HG03469 (cell line): ENCODE data around the gene HTR1B.
A peak's percentile ranks its signal among the peaks of the same experiment; 100 is the strongest.

Experiments
- ATAC-seq: cut with Tn5 transposase; IDR thresholded peaks from one replicate; pipeline ENCODE4 v1.9.1; 2021; ENCODE audit warnings: mild to moderate bottlenecking, moderate library complexity, moderate number of reproducible peaks; ENCODE audit not compliant: unreplicated experiment

HTR1B gene, protein sequence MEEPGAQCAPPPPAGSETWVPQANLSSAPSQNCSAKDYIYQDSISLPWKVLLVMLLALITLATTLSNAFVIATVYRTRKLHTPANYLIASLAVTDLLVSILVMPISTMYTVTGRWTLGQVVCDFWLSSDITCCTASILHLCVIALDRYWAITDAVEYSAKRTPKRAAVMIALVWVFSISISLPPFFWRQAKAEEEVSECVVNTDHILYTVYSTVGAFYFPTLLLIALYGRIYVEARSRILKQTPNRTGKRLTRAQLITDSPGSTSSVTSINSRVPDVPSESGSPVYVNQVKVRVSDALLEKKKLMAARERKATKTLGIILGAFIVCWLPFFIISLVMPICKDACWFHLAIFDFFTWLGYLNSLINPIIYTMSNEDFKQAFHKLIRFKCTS

GRCh38 chr6:77463308-77463860 lies at the start of gene HTR1B:
Gene HTR1B (minus strand): TSS chr6:77463491. CDS start chr6:77463403, 88 bp downstream.
- no peak for ATAC-seq

DNA sequence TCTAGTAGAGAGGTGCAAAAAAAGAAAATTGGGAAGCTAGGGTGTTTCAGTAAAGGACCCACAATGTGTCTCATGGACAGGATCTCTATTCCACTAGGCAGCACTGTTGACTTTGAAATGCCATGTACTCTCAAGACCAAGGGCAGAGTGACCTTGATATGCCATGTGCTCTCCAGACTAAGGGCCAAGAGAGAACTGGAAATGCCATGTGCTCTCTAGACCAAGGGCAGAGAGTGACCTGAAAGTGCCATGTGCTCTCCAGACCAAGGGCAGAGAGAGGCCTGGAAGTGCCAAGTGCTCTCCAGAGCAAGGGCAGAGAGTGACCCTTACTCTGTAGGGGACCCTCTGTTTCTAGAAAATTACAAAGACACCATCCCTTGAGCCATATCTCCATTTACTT lies 49.3 kb upstream of the HTR1B start:
- ATAC-seq: no peak

- no peak for ATAC-seq
Observed at GRCh38 chr6:77511860-77512259, 48.6 kb upstream of the HTR1B start.

GRCh38 chr6:77502981-77503380 lies 39.7 kb upstream of the HTR1B start:
- ATAC-seq: no peak

GRCh38 chr6:77492530-77492929 lies 29.2 kb upstream of the HTR1B start:
- no peak for ATAC-seq

DNA sequence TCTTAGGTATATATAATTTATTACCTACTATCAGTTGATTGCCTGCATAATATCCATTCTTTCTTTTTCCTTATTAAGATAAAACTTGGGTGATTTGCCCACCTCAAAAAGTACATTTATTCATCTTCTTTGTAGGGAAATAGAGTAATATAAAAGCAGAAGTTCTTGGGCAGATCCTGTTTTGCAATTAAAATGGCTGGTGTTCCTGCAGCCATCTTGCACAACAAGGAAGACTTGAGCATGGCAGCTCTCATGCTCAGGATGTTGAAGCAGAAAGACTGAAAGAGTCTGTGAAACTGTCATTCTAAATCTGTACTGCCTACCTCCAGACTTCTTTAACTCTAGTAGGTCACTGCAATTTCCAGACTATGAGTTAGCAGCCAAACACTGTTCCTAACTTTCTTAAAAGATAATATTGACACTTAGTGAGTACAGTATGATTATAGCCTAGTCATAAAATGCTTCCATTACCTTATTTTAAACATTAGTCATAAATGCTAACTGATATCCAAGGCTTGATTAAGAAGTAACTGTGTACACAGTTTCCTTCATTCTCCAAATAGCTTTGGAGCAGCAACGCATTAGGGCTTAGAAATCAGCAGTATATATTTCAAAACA lies 24.6 kb upstream of the HTR1B start:
- ATAC-seq: no peak

GRCh38 chr6:77482981-77483380 lies 19.7 kb upstream of the HTR1B start:
- no peak for ATAC-seq

DNA sequence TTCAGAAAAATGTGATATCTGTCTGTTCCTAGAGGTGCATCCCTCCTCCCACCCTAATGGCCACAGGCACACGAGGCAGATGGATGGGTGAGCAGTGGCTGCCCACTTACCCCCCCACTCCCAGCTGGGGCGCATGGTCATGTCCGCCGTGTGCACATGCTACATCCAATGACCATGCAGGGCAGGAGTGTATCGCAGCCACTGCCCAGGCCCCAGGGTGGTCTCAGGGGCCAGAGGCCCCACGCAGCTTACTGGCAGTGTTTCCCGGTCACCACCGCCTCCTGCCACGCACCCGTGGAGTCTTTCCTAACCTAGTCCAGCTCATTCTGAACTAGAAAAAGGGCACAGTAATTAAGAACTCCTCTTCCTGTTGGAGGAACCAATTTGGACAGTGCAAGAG lies 11.7 kb upstream of the HTR1B start:
- ATAC-seq: no peak

DNA sequence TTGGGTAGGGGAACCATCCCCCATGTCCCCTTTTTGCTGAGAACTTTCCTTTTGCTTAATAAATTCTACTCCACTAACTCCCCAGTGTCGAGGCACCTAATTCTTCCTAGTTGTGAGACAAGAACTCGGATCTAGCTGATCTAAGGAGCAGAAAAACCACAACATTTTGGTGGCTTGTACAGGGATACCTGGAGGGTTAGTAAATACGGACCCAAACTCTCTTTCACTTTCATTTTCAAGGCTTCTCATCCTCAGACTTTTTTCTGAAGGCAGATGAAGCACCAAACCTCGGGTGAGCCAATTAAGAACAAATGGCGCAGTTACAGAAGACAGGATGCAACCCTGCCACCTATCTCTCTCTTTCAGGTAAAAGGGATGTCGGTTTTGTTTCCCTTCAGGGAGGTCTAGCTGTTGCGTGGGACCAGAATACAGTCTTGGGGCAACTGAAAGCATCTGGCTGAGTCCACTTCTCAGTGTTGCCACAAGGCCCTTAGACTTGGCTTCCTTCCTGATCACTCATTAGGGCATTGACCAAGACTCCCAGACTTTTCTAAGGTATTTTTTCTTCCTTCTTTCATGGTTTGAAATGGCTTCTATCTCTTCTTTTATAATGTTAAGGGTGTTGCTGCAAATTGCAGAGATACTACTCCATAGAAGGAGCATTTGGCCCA lies 11.1 kb upstream of the HTR1B start:
- no peak for ATAC-seq

DNA sequence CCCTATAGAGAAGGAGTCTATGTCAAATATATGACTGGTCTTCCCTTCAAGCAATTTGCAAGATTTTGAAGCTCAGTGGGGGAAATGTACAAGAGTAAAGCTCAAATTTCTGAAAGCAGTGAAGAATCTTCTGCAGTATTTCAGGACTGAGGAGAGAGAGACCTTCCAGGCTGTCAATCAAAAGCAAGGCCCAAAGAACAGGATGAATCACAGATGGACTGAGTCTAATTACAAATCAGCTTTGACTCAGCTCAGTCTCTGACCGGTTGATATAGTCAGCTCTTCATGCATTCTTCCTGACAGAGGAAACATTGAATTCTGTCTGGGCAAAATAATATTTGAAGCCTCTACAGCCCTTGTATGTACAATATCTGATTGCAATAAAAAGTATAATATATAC lies 7.7 kb upstream of the HTR1B start:
- no peak for ATAC-seq

DNA sequence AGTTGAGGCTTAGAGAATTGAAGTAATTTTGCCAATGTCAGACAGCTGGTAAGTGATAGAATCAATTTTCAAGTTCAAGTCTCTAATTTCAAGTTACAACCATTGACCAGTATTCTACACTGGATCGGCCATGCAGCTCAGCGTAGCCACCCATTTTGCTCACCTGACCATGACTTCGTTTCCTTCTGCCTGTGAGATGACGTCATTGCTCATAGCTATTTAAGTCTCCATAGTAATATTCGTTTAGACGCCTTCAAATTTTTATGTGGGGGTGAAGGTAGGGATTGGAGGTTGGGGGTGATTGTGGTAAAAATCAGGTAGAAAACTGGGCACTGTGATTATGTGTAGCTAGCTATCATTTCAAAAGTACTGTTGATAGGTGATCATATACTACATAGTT lies 5.6 kb upstream of the HTR1B start:
- no peak for ATAC-seq

GRCh38 chr6:77466451-77467437 lies 3.5 kb upstream of the HTR1B start:
- peak; percentile 47 for ATAC-seq

- peak; percentile 69 for ATAC-seq
Observed at GRCh38 chr6:77466055-77466450, 2.8 kb upstream of the HTR1B start.

DNA sequence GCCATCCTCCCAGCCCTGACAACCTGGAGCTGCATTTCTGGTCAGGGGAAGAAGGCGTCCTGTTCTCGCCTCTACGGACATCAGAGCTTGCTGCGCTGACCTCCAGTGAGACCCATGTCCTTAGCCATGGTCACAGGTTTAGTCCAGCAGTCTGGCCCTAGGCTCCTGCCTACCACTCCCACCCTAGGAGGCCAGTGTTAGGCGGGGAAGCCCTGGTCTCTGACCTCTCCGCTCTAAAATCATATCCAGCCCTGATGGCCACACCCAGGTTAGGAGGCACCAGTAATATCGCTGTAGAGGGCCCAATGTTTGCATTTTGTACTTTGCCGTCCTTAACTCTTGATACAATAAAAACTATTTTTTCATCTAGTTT lies 1.2 kb upstream of the HTR1B start:
- no peak for ATAC-seq

GRCh38 chr6:77463861-77464494 lies 687 bp upstream of the HTR1B start:
- no peak for ATAC-seq

GRCh38 chr6:77462359-77463307 lies 658 bp downstream of the HTR1B start:
- ATAC-seq: no peak

DNA sequence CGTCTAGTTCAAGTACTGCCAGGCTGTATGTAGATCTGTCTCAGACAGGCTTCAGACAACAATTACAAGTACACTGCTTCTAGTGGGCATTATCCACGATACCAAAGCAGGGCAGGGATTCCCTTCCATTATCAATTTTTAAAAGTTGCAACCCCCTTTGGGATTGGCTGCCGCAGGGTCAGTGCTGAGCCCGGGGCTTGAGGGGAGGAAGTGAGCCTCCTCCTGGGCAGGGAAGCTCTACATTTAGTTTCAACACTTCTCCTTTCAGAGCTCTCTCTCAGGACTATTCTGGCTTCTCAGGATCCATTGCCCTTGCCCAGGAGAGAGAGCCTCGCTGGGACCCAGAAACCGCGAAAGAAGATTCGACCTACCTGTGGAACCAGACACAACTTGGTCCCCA lies 1.5 kb downstream of the HTR1B start:
- no peak for ATAC-seq

- ATAC-seq: no peak
Observed at GRCh38 chr6:77458421-77458820, 4.9 kb downstream of the HTR1B start.
